Activated T-cell treated with anti-CD3 and anti-CD28 coated beads for 4 hours (primary cell): ENCODE results near the gene PTEN.
"Not testable (repeated sequence)": the region's sequence is repeated elsewhere in the genome, so short reads cannot be mapped to it uniquely, and the experiment has no call there.

Source experiments
- DNase-seq: peaks from one replicate; pipeline ENCODE4 v3.0.0-alpha.2; 2020

Gene PTEN

GRCh38 chr10:87873656-87874055 lies 10.2 kb downstream of the PTEN start:
- DNase-seq = no peak

GRCh38 chr10:87875929-87876571 lies 12.6 kb downstream of the PTEN start:
- no peak for DNase-seq

- DNase-seq = no peak
Observed at GRCh38 chr10:87878664-87879459, 15.4 kb downstream of the PTEN start.

- DNase-seq = no peak
Observed at GRCh38 chr10:87880336-87880735, 16.9 kb downstream of the PTEN start.

GRCh38 chr10:87881373-87882059 lies 18.1 kb downstream of the PTEN start:
- DNase-seq = not testable (repeated sequence)

- no peak for DNase-seq
Observed at GRCh38 chr10:87882555-87883294, 19.3 kb downstream of the PTEN start.

GRCh38 chr10:87886635-87887034 lies 23.2 kb downstream of the PTEN start:
- no peak for DNase-seq

- DNase-seq = no peak
Observed at GRCh38 chr10:87887146-87887545, 23.7 kb downstream of the PTEN start.

GRCh38 chr10:87887548-87888289 lies 24.3 kb downstream of the PTEN start:
- no peak for DNase-seq

- DNase-seq = no peak
Observed at GRCh38 chr10:87895430-87895829, 32.0 kb downstream of the PTEN start.

GRCh38 chr10:87896216-87896615 lies 32.8 kb downstream of the PTEN start:
- DNase-seq = no peak

- DNase-seq = not testable (repeated sequence)
Observed at GRCh38 chr10:87897957-87898356, 34.5 kb downstream of the PTEN start.

GRCh38 chr10:87903396-87903795 lies 40.0 kb downstream of the PTEN start:
- not testable (repeated sequence) for DNase-seq

GRCh38 chr10:87913156-87913921 lies 49.9 kb downstream of the PTEN start:
- DNase-seq = no peak

- DNase-seq = no peak
Observed at GRCh38 chr10:87915406-87915805, 52.0 kb downstream of the PTEN start.

- no peak for DNase-seq
Observed at GRCh38 chr10:87915989-87916388, 52.6 kb downstream of the PTEN start.

GRCh38 chr10:87916515-87916914 lies 53.1 kb downstream of the PTEN start:
- DNase-seq = no peak

GRCh38 chr10:87918254-87918859 lies 54.9 kb downstream of the PTEN start:
- no peak for DNase-seq

- DNase-seq = no peak
Observed at GRCh38 chr10:87920538-87920937, 57.1 kb downstream of the PTEN start.

- no peak for DNase-seq
Observed at GRCh38 chr10:87921931-87922688, 58.7 kb downstream of the PTEN start.
